HG03060 (cell line): ENCODE measurements around the gene STPG4.

Experiments used
- ATAC-seq: cut with Tn5 transposase; IDR thresholded peaks from one replicate; pipeline ENCODE4 v1.9.1; 2021; ENCODE audit warnings: low read depth, moderate number of reproducible peaks; ENCODE audit not compliant: unreplicated experiment

STPG4 gene

GRCh38 chr2:47039489-47039870, 115.6 kb downstream of the STPG4 start:
- no peak for ATAC-seq

GRCh38 chr2:47038656-47039488, 116.2 kb downstream of the STPG4 start:
- no peak for ATAC-seq

DNA sequence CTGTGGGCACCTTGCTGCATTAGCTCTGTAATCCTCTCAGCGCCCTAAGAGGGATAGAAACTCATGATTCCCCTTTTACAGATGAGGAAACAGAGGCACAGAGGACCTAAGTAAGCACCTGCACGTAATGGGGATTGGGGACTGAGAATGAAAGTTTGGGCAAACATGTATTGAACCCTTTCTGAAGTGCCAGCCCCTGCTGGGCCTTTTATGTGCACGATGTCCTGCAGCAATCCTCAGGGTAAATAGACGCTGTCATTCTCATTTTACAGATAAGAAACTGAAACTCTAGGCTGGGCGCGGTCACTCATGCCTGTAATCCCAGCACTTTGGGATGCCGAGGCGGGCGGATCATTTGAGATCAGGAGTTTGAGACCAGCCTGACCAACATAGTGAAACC, 117.4 kb downstream of the STPG4 start:
- ATAC-seq, result no peak
